DOHH2 (cell line): ENCODE data around the gene CYS1.

Source experiments
- EZH2phosphoT487 ChIP-seq: fragments of 200-600 bp; sonication (generic); IDR thresholded peaks from 2 replicates; pipeline ENCODE4 v1.6.1; 2017; ENCODE audit warnings: borderline replicate concordance, mild to moderate bottlenecking, antibody characterized with exemption, low read length, moderate library complexity, mixed read lengths
- TF ChIP-seq, protein P1 (sequence below): fragments of 200-600 bp; sonication (generic); IDR thresholded peaks from one replicate; pipeline ENCODE4 v1.5.1; 2014; ENCODE audit warnings: antibody characterized with exemption, mild to moderate bottlenecking, low read depth, low read length; ENCODE audit not compliant: poor library complexity, severe bottlenecking

DNA sequence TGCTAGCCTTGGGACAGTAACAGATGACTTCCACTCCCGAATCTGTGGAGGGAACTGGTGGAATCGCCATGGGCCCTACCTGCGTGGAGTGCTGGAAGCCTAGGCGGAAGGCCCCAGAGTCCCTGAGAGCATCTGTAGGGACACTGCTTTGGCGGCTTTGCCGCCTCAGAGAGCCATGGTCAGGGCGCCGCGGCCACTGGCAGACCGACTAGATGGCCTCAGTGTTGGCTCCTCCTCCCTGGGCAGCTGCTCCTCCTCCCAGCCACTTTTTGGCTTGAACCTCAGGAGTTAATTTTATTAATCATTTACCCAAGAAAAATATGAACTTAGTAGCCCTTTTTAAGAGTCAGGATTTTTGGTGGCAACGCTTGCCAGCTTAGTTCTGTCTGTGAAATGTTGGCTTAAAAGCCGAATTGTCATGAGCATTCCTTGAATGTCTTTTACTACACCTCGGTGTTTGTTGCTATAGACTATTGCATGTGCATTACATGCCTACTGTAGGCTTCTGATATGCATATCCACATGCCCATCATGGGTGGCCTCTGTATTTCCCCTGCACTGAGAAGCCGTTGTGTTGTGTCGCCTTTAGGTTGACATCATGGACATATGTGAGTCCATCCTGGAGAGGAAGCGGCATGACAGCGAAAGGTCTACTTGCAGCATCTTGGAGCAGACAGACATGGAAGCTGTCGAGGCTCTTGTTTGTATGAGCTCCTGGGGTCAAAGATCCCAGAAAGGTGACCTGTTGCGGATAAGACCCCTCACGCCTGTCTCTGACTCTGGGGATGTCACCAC is 34.5 kb downstream of the CYS1 start:
- TF ChIP-seq, protein P1, sequence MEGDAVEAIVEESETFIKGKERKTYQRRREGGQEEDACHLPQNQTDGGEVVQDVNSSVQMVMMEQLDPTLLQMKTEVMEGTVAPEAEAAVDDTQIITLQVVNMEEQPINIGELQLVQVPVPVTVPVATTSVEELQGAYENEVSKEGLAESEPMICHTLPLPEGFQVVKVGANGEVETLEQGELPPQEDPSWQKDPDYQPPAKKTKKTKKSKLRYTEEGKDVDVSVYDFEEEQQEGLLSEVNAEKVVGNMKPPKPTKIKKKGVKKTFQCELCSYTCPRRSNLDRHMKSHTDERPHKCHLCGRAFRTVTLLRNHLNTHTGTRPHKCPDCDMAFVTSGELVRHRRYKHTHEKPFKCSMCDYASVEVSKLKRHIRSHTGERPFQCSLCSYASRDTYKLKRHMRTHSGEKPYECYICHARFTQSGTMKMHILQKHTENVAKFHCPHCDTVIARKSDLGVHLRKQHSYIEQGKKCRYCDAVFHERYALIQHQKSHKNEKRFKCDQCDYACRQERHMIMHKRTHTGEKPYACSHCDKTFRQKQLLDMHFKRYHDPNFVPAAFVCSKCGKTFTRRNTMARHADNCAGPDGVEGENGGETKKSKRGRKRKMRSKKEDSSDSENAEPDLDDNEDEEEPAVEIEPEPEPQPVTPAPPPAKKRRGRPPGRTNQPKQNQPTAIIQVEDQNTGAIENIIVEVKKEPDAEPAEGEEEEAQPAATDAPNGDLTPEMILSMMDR: no peak
- no peak for TF ChIP-seq EZH2phosphoT487
